Lung (tissue), 12 donors: Measurements from ENCODE around the gene ZNF334. TPM values are rescaled to one million over a fixed set of nuclear protein-coding genes. Genes with fewer than 3 reads are reported as not detected.

Experiments
- ATAC-seq: fragments of 200-7000 bp; cut with Tn5 transposase; one replicate; pipeline ENCODE4 v1.9.1; 2020; ENCODE audit warnings: moderate number of reproducible peaks; ENCODE audit not compliant: insufficient read depth, low FRiP score
- DNase-seq, 3 donors: peaks; one replicate each; pipeline ENCODE4 v3.0.0-alpha.2; 2013 to 2017
- H3K27ac ChIP-seq, 2 donors: one replicate each; pipeline ENCODE4 v1.5.1; 2013; ENCODE audit warnings: mild to moderate bottlenecking in 2 of 2, moderate library complexity in 2 of 2, control low read depth in 1 of 2, inconsistent platforms in 1 of 2, low read depth in 1 of 2, low read length in 1 of 2
- H3K27me3 ChIP-seq, 3 donors: one replicate each; pipeline ENCODE4 v1.5.1; 2013; ENCODE audit warnings: low read length in 2 of 3; ENCODE audit not compliant: control insufficient read depth in 3 of 3, insufficient read depth in 3 of 3
- H3K36me3 ChIP-seq, 4 donors: one replicate each; pipeline ENCODE4 v1.5.1; 2013; ENCODE audit warnings: low read length in 4 of 4, mild to moderate bottlenecking in 1 of 4, moderate library complexity in 1 of 4; ENCODE audit not compliant: control insufficient read depth in 4 of 4, insufficient read depth in 4 of 4
- H3K4me1 ChIP-seq, 5 donors: one replicate each; pipeline ENCODE4 v1.5.1; 2013; ENCODE audit warnings: low read length in 5 of 5, mild to moderate bottlenecking in 2 of 5, moderate library complexity in 1 of 5; ENCODE audit not compliant: control insufficient read depth in 5 of 5, insufficient read depth in 5 of 5
- H3K4me3 ChIP-seq: one replicate; pipeline ENCODE4 v1.5.1; 2013; ENCODE audit warnings: mild to moderate bottlenecking, control low read depth, moderate library complexity
- H3K9ac ChIP-seq, 2 donors: one replicate each; pipeline ENCODE4 v1.5.1; 2013; ENCODE audit warnings: low read length in 2 of 2, control low read depth in 1 of 2; ENCODE audit not compliant: insufficient read depth in 1 of 2
- H3K9me3 ChIP-seq, 4 donors: one replicate each; pipeline ENCODE4 v1.5.1; 2013; ENCODE audit warnings: low read length in 3 of 4, mild to moderate bottlenecking in 1 of 4, moderate library complexity in 1 of 4; ENCODE audit not compliant: control insufficient read depth in 4 of 4, insufficient read depth in 3 of 4
- CTCF ChIP-seq: IDR thresholded peaks from 2 replicates; pipeline ENCODE4 v1.5.1; 2012; ENCODE audit warnings: mild to moderate bottlenecking; ENCODE audit errors: control extremely low read depth, extremely low read depth
- WGBS, 2 donors: extraction: QIAGEN DNeasy Blood & Tissue Kit; methylation state at CpG; one replicate each; pipeline ENCODE4 v1.1.7; 2013; 5-methylcytosine and 5-hydroxymethylcytosine counted together
- polyA plus RNA-seq, 2 donors: library from polyadenylated mRNA; stranded (reverse); fragments of 200-250 nt; gene quantifications; one replicate each; pipeline ENCODE4 v1.2.1, GENCODE V29; 2013
- total RNA-seq, 2 donors: library from RNA; depleted of rRNA in 1 of 2; stranded (reverse); fragments of >200 nt in 1 of 2; gene quantifications; one replicate each; pipeline ENCODE4 v1.2.1, GENCODE V29; 2014 to 2021
- donor health status: control.
- donor health status: control.
- donor health status: Bipolar disorder and iron deficiency.
- donor health status: healthy.
- donor health status: DM: yes; HTN: yes; CAD: no.

Gene ZNF334
- total and polyA plus RNA-seq, 4 donors, result 1.4 to 25.3 (median 5.3) TPM

- H3K4me1 ChIP-seq, result no peaks in the 10 kb centered on the region
- H3K27me3 ChIP-seq, result peaks cover 0 to 3% (median 0%) of the 10 kb centered on the region in 3 donors
- no peak overlapping the region for H3K9ac ChIP-seq
- no peak overlapping the region for H3K4me3 ChIP-seq
- WGBS, 2 donors, result 61 to 77% methylated on average over 3 of the region's 3 CpGs
- H3K36me3 ChIP-seq, result no peaks in the 10 kb centered on the region
- DNase-seq (no peak), ATAC-seq (no peak)
- no peaks in the 10 kb centered on the region for H3K9me3 ChIP-seq
- TF ChIP-seq CTCF, result no peak
- no peak overlapping the region for H3K27ac ChIP-seq
Measured at GRCh38 chr20:46484954-46485353, 28.4 kb downstream of the ZNF334 start.

- H3K9ac ChIP-seq, result no peak overlapping the region
- ATAC-seq (no peak), DNase-seq (no peak)
- TF ChIP-seq CTCF, result no peak
- H3K9me3 ChIP-seq, result no peaks in the 10 kb centered on the region
- H3K27ac ChIP-seq, result no peak overlapping the region
- H3K4me1 ChIP-seq, result peaks cover 0 to 2% (median 0%) of the 10 kb centered on the region in 5 donors
- peaks cover 0 to 3% (median 0%) of the 10 kb centered on the region in 3 donors for H3K27me3 ChIP-seq
- H3K36me3 ChIP-seq, result no peaks in the 10 kb centered on the region
- H3K4me3 ChIP-seq, result no peak overlapping the region
- 80 to 97% methylated on average over 2 of the region's 2 CpGs for WGBS, 2 donors
Measured at GRCh38 chr20:46483879-46484278, 29.5 kb downstream of the ZNF334 start.

GRCh38 chr20:46482864-46483263 is 30.5 kb downstream of the ZNF334 start:
- Histone ChIP-seq H3K9me3 (no peaks in the 10 kb centered on the region), H3K9ac (no peak overlapping the region), H3K4me3 (no peak overlapping the region), H3K36me3 (no peaks in the 10 kb centered on the region), H3K4me1 (peaks cover 0 to 5% (median 0%) of the 10 kb centered on the region in 5 donors), H3K27ac (no peak overlapping the region), H3K27me3 (peaks cover 0 to 3% (median 0%) of the 10 kb centered on the region in 3 donors)
- WGBS, 2 donors, result 78 to 85% methylated on average over 2 of the region's 2 CpGs
- no peak for TF ChIP-seq CTCF
- no peak for DNase-seq
- no peak for ATAC-seq

GRCh38 chr20:46477640-46478039 is 35.7 kb downstream of the ZNF334 start:
- peaks cover 0 to 3% (median 0%) of the 10 kb centered on the region in 3 donors for H3K27me3 ChIP-seq
- peaks cover 0 to 5% (median 0%) of the 10 kb centered on the region in 5 donors for H3K4me1 ChIP-seq
- DNase-seq (no peak), ATAC-seq (no peak)
- WGBS, 2 donors, result 64 to 92% methylated on average over 1 of the region's 1 CpG
- no peaks in the 10 kb centered on the region for H3K36me3 ChIP-seq
- H3K9ac ChIP-seq, result no peak overlapping the region
- H3K4me3 ChIP-seq, result no peak overlapping the region
- TF ChIP-seq CTCF, result no peak
- H3K27ac ChIP-seq, result no peak overlapping the region
- H3K9me3 ChIP-seq, result peaks cover 0 to under 1% (median 0%) of the 10 kb centered on the region in 4 donors
